ENCODE results near the gene ACOT7.

The ACOT7 gene

DNA sequence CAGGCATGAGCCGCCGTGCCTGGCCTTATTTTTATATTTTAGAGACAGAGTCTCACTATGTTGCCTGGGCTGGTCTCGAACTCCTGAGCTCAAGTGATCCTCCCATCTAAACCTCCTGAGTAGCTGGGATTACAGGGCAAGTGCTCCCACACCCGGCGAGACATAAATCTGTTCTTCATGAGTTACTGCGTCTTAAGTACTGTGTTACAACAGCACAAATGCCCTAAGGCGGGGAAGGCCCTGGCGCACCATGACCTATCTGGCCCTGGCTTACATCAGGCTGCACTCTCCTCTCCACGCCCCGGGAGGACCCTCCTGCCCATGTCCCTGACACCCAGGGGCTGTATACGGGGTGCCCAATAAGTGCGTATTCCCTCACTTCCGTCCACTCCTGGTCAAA lies 136.9 kb downstream of the ACOT7 start:
- in situ Hi-C loops (cut with MboI; ENCODE audit: low sequenced_read_pairs): no loop called here

- in situ Hi-C loops (cut with MboI; ENCODE audit: low sequenced_read_pairs): no loop called here
Observed at GRCh38 chr1:6254691-6255090, 138.9 kb downstream of the ACOT7 start.

- in situ Hi-C loops (cut with MboI; ENCODE audit: low sequenced_read_pairs): no loop called here
Observed at GRCh38 chr1:6253380-6253779, 140.2 kb downstream of the ACOT7 start.

DNA sequence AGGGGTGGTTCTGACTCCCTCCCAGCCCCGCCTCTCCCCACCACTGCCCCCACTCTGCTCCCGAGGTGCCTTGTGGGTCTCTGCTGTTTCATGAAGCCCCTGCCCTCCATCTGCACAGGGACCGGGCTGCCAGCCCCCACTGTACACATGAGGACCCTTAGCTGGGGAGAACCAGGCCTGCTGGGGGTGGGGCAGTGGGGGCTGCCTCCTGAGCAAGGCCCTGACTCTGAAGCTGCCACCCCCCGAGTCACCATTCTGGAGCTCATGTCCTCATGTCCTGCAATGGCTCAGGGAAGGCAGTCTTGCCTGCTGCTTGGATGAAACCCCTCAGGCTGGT lies 141.2 kb downstream of the ACOT7 start:
- in situ Hi-C loops (cut with MboI; ENCODE audit: low sequenced_read_pairs): no loop called here

- in situ Hi-C loops (cut with MboI; ENCODE audit: low sequenced_read_pairs): no loop called here
Observed at GRCh38 chr1:6251681-6252373, 141.7 kb downstream of the ACOT7 start.

DNA sequence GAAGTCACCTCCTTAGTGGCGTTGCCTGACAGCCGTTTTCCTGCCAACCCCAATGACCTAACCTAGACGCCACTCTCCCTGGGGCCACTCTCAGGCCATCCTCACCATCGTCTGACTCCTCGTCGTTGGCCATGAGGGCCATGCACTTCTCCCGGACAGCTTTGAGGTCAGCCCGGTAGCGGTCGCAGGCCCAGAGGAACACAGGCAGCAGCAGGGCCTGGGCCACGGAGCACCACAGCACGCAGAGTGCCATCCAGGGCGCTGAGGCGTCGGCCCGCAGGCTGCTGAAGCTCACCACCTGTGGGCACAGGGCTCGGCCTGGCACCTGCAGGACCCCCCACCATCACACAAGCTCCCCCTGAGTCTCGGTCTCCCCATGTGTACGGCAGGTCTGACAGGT lies 142.3 kb downstream of the ACOT7 start:
- in situ Hi-C loops (cut with MboI; ENCODE audit: low sequenced_read_pairs): no loop called here

DNA sequence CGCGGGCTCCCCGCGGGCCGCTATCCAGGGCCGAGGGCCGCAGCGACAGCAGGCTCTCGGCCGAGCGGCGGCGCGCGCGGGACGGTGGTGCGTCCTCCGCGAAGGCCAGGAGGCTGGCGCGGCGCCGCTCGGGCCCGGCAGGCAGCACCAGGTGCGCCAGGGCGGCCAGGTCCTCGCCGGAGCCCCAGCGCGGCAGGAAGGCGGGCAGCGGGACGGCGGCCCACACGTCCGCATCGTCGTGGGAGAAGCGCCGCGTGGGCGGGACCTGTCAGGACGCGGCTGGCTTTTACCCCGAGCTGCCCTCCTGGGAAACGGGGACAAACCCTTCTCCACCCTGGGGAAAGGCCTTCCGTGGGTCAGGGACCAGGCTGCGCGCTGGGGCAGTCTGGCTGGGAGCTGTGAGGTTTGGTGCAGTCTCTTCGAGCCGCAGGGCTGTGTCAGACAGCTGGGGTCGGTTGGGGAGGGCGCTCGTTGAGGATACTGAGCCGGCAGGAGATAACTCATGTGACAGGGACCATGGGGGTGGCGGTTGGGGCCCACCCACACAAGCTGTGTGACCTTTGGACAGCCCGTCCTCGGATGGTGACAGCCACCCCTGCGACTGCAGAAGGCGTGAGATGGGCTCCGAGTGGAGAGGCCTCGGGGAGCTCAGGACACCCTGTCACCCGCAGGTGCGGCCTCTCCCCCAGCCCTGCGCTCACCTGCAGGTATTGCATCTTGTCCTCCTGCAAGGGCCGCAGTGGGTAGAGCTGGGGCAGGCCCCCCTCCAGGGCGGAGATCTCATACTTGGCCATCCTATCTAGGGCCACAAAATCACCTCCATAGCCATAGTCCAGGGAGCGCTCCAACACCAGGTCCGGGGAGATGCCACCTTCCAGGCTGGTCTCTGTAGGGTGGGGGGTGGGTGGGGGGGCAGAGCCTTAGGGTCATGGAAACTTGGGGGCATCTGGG lies 143.6 kb downstream of the ACOT7 start:
- in situ Hi-C loops (cut with MboI; ENCODE audit: low sequenced_read_pairs): no loop called here

GRCh38 chr1:6248932-6249738 lies 144.4 kb downstream of the ACOT7 start:
- in situ Hi-C loops (cut with MboI; ENCODE audit: low sequenced_read_pairs): no loop called here

DNA sequence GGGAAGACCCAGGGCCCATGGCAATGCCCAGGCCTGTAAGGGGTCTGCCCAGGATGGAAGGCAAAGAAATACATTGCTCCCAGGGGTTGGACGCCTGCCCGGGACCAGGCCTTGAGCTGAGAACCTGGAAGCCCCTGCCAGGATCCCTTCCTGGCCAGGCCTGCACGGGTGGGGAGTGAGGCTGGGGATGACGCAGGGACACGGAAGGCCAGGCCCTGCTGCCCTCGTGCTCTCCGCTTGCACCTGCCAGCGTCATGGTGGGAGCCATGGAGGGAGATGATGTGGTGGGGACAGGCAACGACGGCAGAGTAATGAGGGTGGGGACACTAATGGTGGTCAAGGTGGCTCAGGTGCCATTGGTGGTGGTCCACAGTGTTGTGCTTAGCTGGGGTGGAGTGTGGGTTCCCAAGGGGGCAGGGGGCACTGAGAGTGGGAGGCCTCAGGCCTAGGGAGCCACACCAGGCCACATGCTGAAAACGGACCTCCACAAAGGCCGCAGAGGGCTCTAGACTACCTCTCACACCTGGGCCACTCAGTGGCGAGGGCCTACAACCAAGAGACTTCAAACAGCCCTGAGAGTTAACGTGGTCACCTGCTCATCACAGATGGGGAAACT lies 145.3 kb downstream of the ACOT7 start:
- in situ Hi-C loops (cut with MboI; ENCODE audit: low sequenced_read_pairs): no loop called here

DNA sequence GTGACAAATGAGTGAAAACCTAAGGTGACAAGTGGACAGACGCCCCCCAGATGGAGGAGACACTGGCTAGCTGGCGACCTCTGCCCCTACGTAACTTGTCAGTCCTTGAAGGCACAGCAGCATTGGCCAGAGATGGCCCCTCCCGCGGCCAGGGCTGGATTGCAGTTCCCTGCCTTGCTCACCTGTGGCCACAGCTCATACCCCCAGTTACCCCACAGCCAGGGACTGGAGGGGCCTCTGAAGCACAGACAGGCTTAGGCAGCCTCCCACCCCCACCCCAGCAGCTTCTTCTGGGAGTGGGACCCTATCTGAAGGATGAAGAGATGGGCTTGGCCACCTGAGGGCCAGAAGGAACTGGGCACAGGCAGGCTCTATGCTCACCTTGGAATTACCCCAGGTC lies 145.9 kb downstream of the ACOT7 start:
- in situ Hi-C loops (cut with MboI; ENCODE audit: low sequenced_read_pairs): no loop called here

DNA sequence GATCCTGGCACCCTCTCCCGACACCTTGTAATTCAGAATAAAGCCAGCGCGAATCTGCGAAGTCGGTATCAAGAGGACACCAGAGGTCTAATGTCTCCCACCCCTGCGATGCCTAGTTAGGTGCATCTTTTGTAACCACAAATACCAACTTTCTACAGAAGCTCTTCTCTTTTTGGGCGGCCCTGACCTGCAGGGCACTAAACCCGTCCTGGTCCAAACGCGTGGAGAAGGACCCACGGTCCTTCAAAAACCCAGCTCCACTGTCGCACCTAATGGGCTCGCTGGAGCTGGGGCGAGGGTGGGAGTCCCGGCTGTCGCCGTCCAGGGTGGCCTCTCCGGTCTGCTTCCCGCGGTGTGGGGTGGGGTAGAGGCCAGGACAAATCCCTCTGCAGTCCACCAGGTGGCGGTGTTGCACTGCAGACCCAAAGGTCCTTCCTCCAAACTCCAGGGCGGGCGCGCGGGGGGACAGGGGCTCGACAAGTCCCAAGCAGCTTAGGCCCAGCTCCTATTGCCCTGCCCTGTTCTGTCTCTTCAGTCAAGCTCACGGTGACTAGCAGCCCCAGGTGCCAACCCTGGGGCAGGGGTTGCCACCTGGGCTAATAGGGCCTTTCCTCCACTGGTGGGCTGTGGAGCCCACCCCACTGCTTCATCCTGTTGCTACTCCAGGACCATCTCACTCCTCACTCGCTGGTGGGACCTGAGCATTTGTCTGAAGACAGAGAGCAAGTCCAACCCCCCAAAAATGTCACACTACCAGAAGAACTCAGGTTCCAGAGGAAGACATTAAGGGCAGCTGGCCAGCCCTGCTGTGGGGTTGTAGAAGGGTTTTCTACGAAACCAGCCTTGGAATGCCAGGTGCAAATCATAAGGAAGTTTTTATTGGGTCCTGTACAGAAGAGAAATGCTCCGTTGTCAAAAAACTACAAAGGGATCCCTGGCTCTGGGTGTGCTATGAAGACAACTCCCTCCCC lies 146.8 kb downstream of the ACOT7 start:
- in situ Hi-C loops (cut with MboI; ENCODE audit: low sequenced_read_pairs): no loop called here

DNA sequence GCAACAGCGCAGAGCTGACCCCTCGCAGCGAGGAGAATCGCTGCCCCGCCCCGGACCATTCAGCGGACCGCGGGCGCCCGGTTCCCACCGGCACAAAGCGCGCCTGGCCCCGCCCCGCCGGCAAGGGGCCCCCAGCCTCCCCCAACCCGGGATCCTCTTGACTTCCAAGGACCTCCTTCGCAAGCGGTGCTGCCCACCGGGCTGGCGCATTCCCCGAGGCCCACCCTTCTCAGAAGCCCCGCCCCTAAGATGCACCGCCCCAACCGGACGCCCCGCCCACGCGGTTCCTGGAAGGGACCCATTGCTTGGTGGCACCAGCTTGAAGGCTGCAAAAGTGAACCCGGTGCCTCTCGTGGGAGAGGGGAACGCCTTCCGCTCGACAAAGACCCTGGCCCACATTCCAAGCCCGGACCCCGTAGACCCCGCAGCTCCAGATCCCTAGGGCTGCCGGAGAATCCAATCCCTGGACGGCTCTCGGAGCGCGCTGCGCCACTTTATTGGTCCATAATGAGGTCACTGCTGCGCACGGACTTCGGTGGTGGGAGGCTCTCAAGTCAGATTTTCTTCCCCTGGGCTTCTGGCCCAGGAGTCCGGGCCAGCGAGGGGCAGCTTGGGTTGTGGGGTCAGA lies 147.6 kb downstream of the ACOT7 start:
- in situ Hi-C loops (cut with MboI; ENCODE audit: low sequenced_read_pairs): no loop called here

DNA sequence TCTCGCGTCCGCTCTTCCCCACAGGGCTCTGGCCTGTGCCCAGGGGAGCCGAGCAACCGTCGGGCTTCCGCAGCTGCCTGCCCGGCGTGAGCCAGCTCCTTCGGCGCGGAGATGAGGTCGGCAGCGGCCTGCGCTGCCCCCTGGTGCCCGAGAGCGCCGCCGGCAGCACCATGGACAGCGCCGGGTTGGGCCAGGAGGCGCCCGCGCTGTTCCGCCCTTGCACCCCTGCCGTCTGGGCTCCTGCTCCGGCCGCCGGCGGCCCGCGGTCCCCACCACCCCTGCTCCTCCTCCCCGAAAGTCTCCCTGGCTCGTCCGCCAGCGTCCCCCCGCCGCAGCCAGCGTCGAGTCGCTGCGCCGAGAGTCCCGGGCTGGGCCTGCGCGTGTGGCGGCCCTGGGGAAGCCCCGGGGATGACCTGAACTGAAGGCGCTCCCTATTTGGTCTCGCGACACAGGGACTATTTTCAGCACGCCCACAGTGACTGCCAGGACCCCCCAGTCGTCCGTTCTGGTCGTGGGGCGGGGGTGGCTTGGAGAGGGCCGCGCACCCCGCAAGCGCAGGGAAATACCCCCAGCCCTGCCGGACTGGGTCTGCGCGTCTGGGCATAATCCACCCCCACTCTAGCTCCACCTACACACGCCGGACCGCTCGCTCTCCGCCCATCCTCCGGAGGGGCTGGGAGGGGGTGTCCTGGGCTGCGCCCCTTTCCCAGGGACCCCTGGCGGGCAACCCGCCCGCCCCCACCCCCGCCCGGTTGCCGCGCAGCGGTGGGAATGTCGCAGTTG lies 148.3 kb downstream of the ACOT7 start:
- in situ Hi-C loops (cut with MboI; ENCODE audit: low sequenced_read_pairs): no loop called here

DNA sequence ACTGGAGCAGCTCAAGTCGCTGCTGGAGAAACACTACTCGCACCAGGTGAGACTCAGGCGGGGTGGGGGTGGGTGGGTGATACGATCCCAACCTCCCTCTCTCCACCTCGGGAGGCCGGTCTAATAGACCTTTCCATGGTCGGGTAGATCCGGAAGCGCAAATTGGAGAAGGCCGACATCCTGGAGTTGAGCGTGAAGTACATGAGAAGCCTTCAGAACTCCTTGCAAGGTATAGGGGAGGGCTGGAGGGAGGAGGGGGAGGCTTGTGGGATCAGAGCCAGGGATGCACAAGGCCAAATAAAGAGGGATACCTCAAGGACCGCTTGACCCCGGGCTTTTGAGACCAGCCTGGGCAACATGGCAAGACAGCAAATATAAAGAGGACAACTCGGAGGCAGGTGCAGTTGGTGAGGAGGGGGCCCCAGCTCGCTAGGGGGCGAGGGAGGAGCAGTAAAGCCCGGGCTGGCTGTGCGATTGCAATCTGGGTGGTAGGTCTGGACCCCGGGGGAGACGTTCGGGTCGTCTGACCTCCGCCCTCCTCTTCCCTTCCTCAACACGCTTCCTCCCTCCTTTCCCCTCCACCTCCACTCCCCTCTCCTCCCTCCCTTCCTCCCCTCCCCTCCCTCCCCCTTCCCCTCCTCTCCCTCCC lies 149.0 kb downstream of the ACOT7 start:
- in situ Hi-C loops (cut with MboI; ENCODE audit: low sequenced_read_pairs): no loop called here

DNA sequence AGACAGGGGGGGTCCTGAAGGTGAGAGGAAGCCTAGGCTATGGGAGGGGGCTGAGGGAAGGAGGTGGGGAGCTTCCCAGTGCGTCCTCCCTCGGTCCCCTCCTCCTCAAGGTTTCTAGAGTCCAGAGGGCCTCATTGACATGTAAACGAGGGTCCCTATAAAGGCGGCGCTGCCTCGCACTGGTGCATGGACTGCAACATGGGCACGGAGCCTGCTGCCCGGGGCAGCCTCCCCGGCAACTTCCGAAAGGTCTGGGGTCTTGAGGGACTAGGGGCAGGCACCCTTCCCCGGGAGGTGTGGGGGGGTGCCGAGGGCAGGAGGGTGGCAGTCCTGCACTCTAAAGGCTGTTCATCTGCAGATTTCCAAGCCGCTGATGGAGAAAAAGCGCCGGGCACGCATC lies 149.6 kb downstream of the ACOT7 start, which contains the start of gene HES3:
Gene HES3, plus strand, starts transcription at position 187 of the 400 bp plus-strand sequence. Its CDS starts 187 bp downstream, at position 374.
- in situ Hi-C loops (cut with MboI; ENCODE audit: low sequenced_read_pairs): no loop called here

GRCh38 chr1:6243053-6243834 lies 150.3 kb downstream of the ACOT7 start:
- in situ Hi-C loops (cut with MboI; ENCODE audit: low sequenced_read_pairs): no loop called here

Data from hTERT RPE-1 (cell line).